IMR-90 (cell line): Measurements from ENCODE around the gene ODAD2. TPM values are rescaled to one million over a fixed set of nuclear protein-coding genes. Genes with fewer than 3 reads are reported as not detected.

ENCODE experiments used
- ATAC-seq: fragments of 200-7000 bp; cut with Tn5 transposase; 2 replicates; pipeline ENCODE4 v1.9.1; 2020; ENCODE audit warnings: low read depth, mild to moderate bottlenecking, moderate library complexity
- BruUV-seq: library from RNA; stranded (reverse); fragments of 400-500 nt; replicated peaks from 2 replicates; lab custom pipeline; 2021; lab: Mats Ljungman, UMichigan
- CTCF ChIA-PET: fragments of 300-600 bp; formaldehyde crosslinking; extraction: SDS; loops from one replicate; lab custom pipeline; 2021; ENCODE audit warnings: antibody characterized with exemption; lab: Yijun Ruan, JAX
- POLR2A ChIA-PET: fragments of 300-600 bp; sonication (Branson Sonifier 250); formaldehyde crosslinking; loops from one replicate; lab custom pipeline; 2022; ENCODE audit warnings: antibody characterized with exemption; ENCODE audit not compliant: unreplicated experiment; lab: Charles Lee
- DNase-seq: peaks from one replicate; pipeline ENCODE4 v3.0.0; 2013
- H2AFZ ChIP-seq: replicated peaks from 2 replicates; pipeline ENCODE3; 2013; ENCODE audit warnings: low read length, mild to moderate bottlenecking; ENCODE audit not compliant: poor library complexity
- H2AK5ac ChIP-seq: 2 replicates; pipeline ENCODE4 v1.6.1; 2013; ENCODE audit warnings: low read depth, low read length, inconsistent platforms
- H2AK9ac ChIP-seq: replicated peaks from 2 replicates; pipeline ENCODE3; 2013; ENCODE audit warnings: mild to moderate bottlenecking, low read depth, low read length, moderate library complexity; ENCODE audit not compliant: poor library complexity
- H2BK120ac ChIP-seq: 2 replicates; pipeline ENCODE4 v1.6.1; 2013; ENCODE audit warnings: low read depth, low read length, inconsistent platforms
- H2BK15ac ChIP-seq: 3 replicates; pipeline ENCODE4 v1.6.1; 2013; ENCODE audit warnings: low read depth, low read length, inconsistent platforms
- H2BK20ac ChIP-seq: 2 replicates; pipeline ENCODE4 v1.6.1; 2013; ENCODE audit warnings: low read depth, mild to moderate bottlenecking, inconsistent platforms, low read length, moderate library complexity
- H2BK5ac ChIP-seq: 2 replicates; pipeline ENCODE4 v1.6.1; 2013; ENCODE audit warnings: mild to moderate bottlenecking, low read depth, low read length, inconsistent platforms; ENCODE audit not compliant: poor library complexity, severe bottlenecking
- H3K14ac ChIP-seq: replicated peaks from 2 replicates; pipeline ENCODE4 v1.6.1; 2013; ENCODE audit warnings: low read depth, low read length, inconsistent platforms
- H3K18ac ChIP-seq: 2 replicates; pipeline ENCODE4 v1.6.1; 2013; ENCODE audit warnings: low read depth, low read length, control low read depth
- H3K23ac ChIP-seq: 2 replicates; pipeline ENCODE4 v1.6.1; 2013; ENCODE audit warnings: low read depth, low read length, inconsistent platforms
- H3K27ac ChIP-seq: 2 replicates; pipeline ENCODE4 v1.5.1; 2013; ENCODE audit warnings: mild to moderate bottlenecking, control low read depth, low read length; ENCODE audit not compliant: insufficient read depth
- H3K27me3 ChIP-seq: 2 replicates; pipeline ENCODE4 v1.6.1; 2013; ENCODE audit warnings: low read length; ENCODE audit not compliant: control insufficient read depth, insufficient read depth
- H3K36me3 ChIP-seq: 2 replicates; pipeline ENCODE4 v1.6.1; 2013; ENCODE audit warnings: low read length, mixed read lengths; ENCODE audit not compliant: control insufficient read depth, insufficient read depth
- H3K4ac ChIP-seq: 2 replicates; pipeline ENCODE4 v1.6.1; 2013; ENCODE audit warnings: low read depth, low read length, inconsistent platforms
- H3K4me1 ChIP-seq: 2 replicates; pipeline ENCODE4 v1.6.1; 2013; ENCODE audit warnings: low read length, mixed read lengths; ENCODE audit not compliant: control insufficient read depth, insufficient read depth
- H3K4me2 ChIP-seq: 2 replicates; pipeline ENCODE4 v1.6.1; 2013; ENCODE audit warnings: low read depth, mild to moderate bottlenecking, control low read depth, low read length, moderate library complexity
- H3K4me3 ChIP-seq: 2 replicates; pipeline ENCODE4 v1.5.1; 2013; ENCODE audit warnings: low read depth, mild to moderate bottlenecking, control low read depth, low read length, moderate library complexity; ENCODE audit not compliant: insufficient read depth
- H3K56ac ChIP-seq: 2 replicates; pipeline ENCODE4 v1.6.1; 2013; ENCODE audit warnings: low read length, inconsistent platforms; ENCODE audit not compliant: insufficient read depth; ENCODE audit errors: extremely low read depth
- H3K79me1 ChIP-seq, 2 experiments: 2 replicates each; pipeline ENCODE4 v1.6.1; 2013; ENCODE audit warnings: low read length in 2 of 2, inconsistent platforms in 1 of 2, low read depth in 1 of 2
- H3K9ac ChIP-seq: 2 replicates; pipeline ENCODE4 v1.6.1; 2013; ENCODE audit warnings: low read depth, low read length, control low read depth
- H3K9me1 ChIP-seq: 2 replicates; pipeline ENCODE4 v1.6.1; 2013; ENCODE audit warnings: low read length, inconsistent platforms; ENCODE audit not compliant: insufficient read depth
- H3K9me3 ChIP-seq: 2 replicates; pipeline ENCODE4 v1.6.1; 2013; ENCODE audit warnings: low read length; ENCODE audit not compliant: control insufficient read depth, insufficient read depth
- H4K20me1 ChIP-seq: 2 replicates; pipeline ENCODE4 v1.6.1; 2013; ENCODE audit warnings: low read length, inconsistent platforms; ENCODE audit not compliant: insufficient read depth
- H4K5ac ChIP-seq: 2 replicates; pipeline ENCODE4 v1.6.1; 2013; ENCODE audit warnings: mild to moderate bottlenecking, low read depth, low read length, control low read depth
- H4K8ac ChIP-seq, 2 experiments: 2 replicates each; pipeline ENCODE4 v1.6.1; 2013; ENCODE audit warnings: low read depth in 2 of 2, low read length in 2 of 2, control low read depth in 1 of 2, inconsistent platforms in 1 of 2
- H4K91ac ChIP-seq: 2 replicates; pipeline ENCODE4 v1.6.1; 2013; ENCODE audit warnings: low read depth, low read length, inconsistent platforms; ENCODE audit not compliant: insufficient read depth
- BHLHE40 ChIP-seq: fragments of 150-350 bp; IDR thresholded peaks from 2 replicates; pipeline ENCODE4 v1.6.1; 2016; ENCODE audit warnings: mild to moderate bottlenecking, low read depth, low read length
- CHD1 ChIP-seq: IDR thresholded peaks from 2 replicates; pipeline ENCODE4 v1.6.1; 2012; ENCODE audit warnings: low read depth, low read length, improper control_type of control experiment
- ELK1 ChIP-seq: fragments of 150-350 bp; IDR thresholded peaks from 2 replicates; pipeline ENCODE4 v1.6.1; 2016; ENCODE audit warnings: low read depth, mild to moderate bottlenecking, low read length, moderate library complexity, borderline replicate concordance
- FOS ChIP-seq: fragments of 150-350 bp; IDR thresholded peaks from 2 replicates; pipeline ENCODE4 v1.6.1; 2016; ENCODE audit warnings: low read depth, low read length
- MAFK ChIP-seq: IDR thresholded peaks from 2 replicates; pipeline ENCODE4 v1.6.1; 2012; ENCODE audit warnings: low read depth, low read length, improper control_type of control experiment
- MAZ ChIP-seq: IDR thresholded peaks from 2 replicates; pipeline ENCODE4 v1.6.1; 2012; ENCODE audit warnings: low read depth, mild to moderate bottlenecking, low read length, improper control_type of control experiment, moderate library complexity, borderline replicate concordance
- POLR2A ChIP-seq: IDR thresholded peaks from 2 replicates; pipeline ENCODE4 v1.6.1; 2012; ENCODE audit warnings: mild to moderate bottlenecking, low read depth, low read length
- RAD21 ChIP-seq: IDR thresholded peaks from 2 replicates; pipeline ENCODE4 v1.6.1; 2012; ENCODE audit warnings: low read length, improper control_type of control experiment
- RCOR1 ChIP-seq: IDR thresholded peaks from 2 replicates; pipeline ENCODE4 v1.6.1; 2012; ENCODE audit warnings: mild to moderate bottlenecking, low read length, improper control_type of control experiment; ENCODE audit not compliant: insufficient replicate concordance
- RFX5 ChIP-seq: IDR thresholded peaks from 2 replicates; pipeline ENCODE4 v1.8.0; 2012; ENCODE audit warnings: low read depth, mild to moderate bottlenecking, low read length, moderate library complexity
- WGBS, 2 experiments: methylation state at CpG; one replicate each; pipeline versions ENCODE4 v1.1.5 to v1.1.7; 2013; ENCODE audit warnings: missing lambda C conversion rate in 2 of 2; ENCODE audit not compliant: insufficient read length in 1 of 2; ENCODE audit errors: extremely low coverage in 2 of 2; 5-methylcytosine and 5-hydroxymethylcytosine counted together
- dilution Hi-C: fragments of 300-500 bp; cut with HindIII; formaldehyde crosslinking; loops from one replicate; pipeline ENCODE4 v1.14.3; 2018; ENCODE audit warnings: low sequenced_read_pairs; ENCODE audit not compliant: unreplicated experiment
- in situ Hi-C: fragments of 300-500 bp; cut with MboI; formaldehyde crosslinking; loops from 3 replicates; pipeline ENCODE4 v1.14.3; 2019; ENCODE audit warnings: low sequenced_read_pairs, inconsistent platforms, mixed read lengths
- intact Hi-C: fragments of 100-400 bp; cut with micrococcal nuclease; formaldehyde crosslinking; loops from 2 replicates; pipeline ENCODE4 v1.10.0; 2022
- polyA plus RNA-seq, 3 experiments: library from polyadenylated mRNA; depleted of rRNA; stranded (reverse); fragments of >200 nt; gene quantifications; 2 replicates each; pipeline ENCODE4 v1.2.3, GENCODE V29; 2012; ENCODE audit warnings: low replicate concordance in 1 of 3
- total RNA-seq: library from RNA; depleted of rRNA; stranded (reverse); fragments of >200 nt; gene quantifications from 2 replicates; pipeline ENCODE4 v1.2.3, GENCODE V29; 2012
- TF ChIP-seq, protein P1 (sequence below): fragments of 150-350 bp; IDR thresholded peaks from 2 replicates; pipeline ENCODE4 v1.6.1; 2017; ENCODE audit warnings: mild to moderate bottlenecking, antibody characterized with exemption, low read length, low read depth
- TF ChIP-seq, protein P2 (sequence below): conservative IDR thresholded peaks from 2 replicates; pipeline ENCODE4 v1.5.1; 2012; ENCODE audit warnings: mild to moderate bottlenecking, low read depth, low read length, improper control_type of control experiment

The ODAD2 gene
- total and polyA plus RNA-seq, 2 of the 4 experiments (the other 2 are of a cell fraction) = 0.53 to 0.72 TPM

- Histone ChIP-seq H3K18ac (no peak overlapping the region), H3K4me3 (no peak overlapping the region), H4K5ac (no peak overlapping the region), H3K9me1 (peaks cover 8% of the 10 kb centered on the region), H3K4ac (no peak overlapping the region), H3K9ac (no peak overlapping the region), H2AFZ (no peak overlapping the region), H4K91ac (no peak overlapping the region), H2AK9ac (no peak overlapping the region), H2BK5ac (no peak overlapping the region), H3K27ac (no peak overlapping the region), H3K4me2 (no peak overlapping the region), H3K56ac (no peak overlapping the region), H3K23ac (no peak overlapping the region), H3K27me3 (no peaks in the 10 kb centered on the region), H3K14ac (no peak overlapping the region), H3K4me1 (peaks cover 8% of the 10 kb centered on the region), H3K79me1 (no peaks in the 10 kb centered on the region), H4K8ac (no peak overlapping the region), H3K9me3 (no peaks in the 10 kb centered on the region), H3K36me3 (no peaks in the 10 kb centered on the region), H2BK120ac (no peak overlapping the region), H2BK15ac (no peak overlapping the region), H2BK20ac (no peak overlapping the region), H2AK5ac (no peak overlapping the region), H4K20me1 (peaks cover 3% of the 10 kb centered on the region; the same call in 1 of the 2 replicates)
- DNase-seq = no peak
- in situ Hi-C loops = no loop called here
- ChIA-PET POLR2A (no interaction called here), CTCF (interaction anchor here (0.6 kb wide), 1 partner anchor 445 kb away, joined by 6 read pairs; no protein-coding TSS in a partner anchor)
- no CpG with 5 or more reads among the region's 1 CpG for WGBS, 2 experiments
- dilution Hi-C loops = no loop called here
- no peak for TF ChIP-seq CHD1
- no peak for TF ChIP-seq FOS
- TF ChIP-seq POLR2A = no peak
- TF ChIP-seq MAZ = no peak
- TF ChIP-seq, protein P1, sequence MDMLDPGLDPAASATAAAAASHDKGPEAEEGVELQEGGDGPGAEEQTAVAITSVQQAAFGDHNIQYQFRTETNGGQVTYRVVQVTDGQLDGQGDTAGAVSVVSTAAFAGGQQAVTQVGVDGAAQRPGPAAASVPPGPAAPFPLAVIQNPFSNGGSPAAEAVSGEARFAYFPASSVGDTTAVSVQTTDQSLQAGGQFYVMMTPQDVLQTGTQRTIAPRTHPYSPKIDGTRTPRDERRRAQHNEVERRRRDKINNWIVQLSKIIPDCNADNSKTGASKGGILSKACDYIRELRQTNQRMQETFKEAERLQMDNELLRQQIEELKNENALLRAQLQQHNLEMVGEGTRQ = no peak
- TF ChIP-seq ELK1 = no peak
- TF ChIP-seq, protein P2, sequence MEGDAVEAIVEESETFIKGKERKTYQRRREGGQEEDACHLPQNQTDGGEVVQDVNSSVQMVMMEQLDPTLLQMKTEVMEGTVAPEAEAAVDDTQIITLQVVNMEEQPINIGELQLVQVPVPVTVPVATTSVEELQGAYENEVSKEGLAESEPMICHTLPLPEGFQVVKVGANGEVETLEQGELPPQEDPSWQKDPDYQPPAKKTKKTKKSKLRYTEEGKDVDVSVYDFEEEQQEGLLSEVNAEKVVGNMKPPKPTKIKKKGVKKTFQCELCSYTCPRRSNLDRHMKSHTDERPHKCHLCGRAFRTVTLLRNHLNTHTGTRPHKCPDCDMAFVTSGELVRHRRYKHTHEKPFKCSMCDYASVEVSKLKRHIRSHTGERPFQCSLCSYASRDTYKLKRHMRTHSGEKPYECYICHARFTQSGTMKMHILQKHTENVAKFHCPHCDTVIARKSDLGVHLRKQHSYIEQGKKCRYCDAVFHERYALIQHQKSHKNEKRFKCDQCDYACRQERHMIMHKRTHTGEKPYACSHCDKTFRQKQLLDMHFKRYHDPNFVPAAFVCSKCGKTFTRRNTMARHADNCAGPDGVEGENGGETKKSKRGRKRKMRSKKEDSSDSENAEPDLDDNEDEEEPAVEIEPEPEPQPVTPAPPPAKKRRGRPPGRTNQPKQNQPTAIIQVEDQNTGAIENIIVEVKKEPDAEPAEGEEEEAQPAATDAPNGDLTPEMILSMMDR = no peak
- TF ChIP-seq BHLHE40 = no peak
- TF ChIP-seq RAD21 = no peak
- TF ChIP-seq RFX5 = no peak
- TF ChIP-seq RCOR1 = no peak
- no peak for TF ChIP-seq MAFK
- no peak for ATAC-seq
- intact Hi-C loops = no loop called here
- BruUV-seq = no TSS peak
Observed at GRCh38 chr10:27948186-27948585, 50.7 kb downstream of the ODAD2 start.
